K562 (cell line): ENCODE data around the gene PTPN9. TPM values are rescaled to one million over a fixed set of nuclear protein-coding genes. Genes with fewer than 3 reads are reported as not detected.

ENCODE experiments used
- CBFA2T3 ChIP-seq: fragments of 450-650 bp; IDR thresholded peaks from 2 replicates; pipeline ENCODE4 v1.6.1; 2017
- CREB1 ChIP-seq, 2 experiments: sonication (generic) in 1 of 2; formaldehyde crosslinking in 1 of 2; IDR thresholded peaks; 2 replicates each; pipeline versions ENCODE4 v1.6.1 to v1.8.0; 2012 to 2022; ENCODE audit warnings: inconsistent platforms in 1 of 2, mild to moderate bottlenecking in 1 of 2, missing genetic modification reagents in 1 of 2, moderate library complexity in 1 of 2
- CXXC5 ChIP-seq: fragments of 250-450 bp; sonication (Bioruptor Pico); IDR thresholded peaks from 2 replicates; pipeline ENCODE4 v1.8.0; 2022; ENCODE audit warnings: inconsistent platforms, mild to moderate bottlenecking, moderate library complexity
- ELK1 ChIP-seq: sonication (generic); formaldehyde crosslinking; IDR thresholded peaks from 2 replicates; pipeline ENCODE4 v1.8.1; 2022; ENCODE audit warnings: missing genetic modification reagents
- HES1 ChIP-seq: fragments of 450-650 bp; IDR thresholded peaks from 2 replicates; pipeline ENCODE4 v1.6.1; 2016; ENCODE audit warnings: low read depth, mild to moderate bottlenecking, moderate library complexity
- HLTF ChIP-seq: fragments of 450-650 bp; IDR thresholded peaks from 2 replicates; pipeline ENCODE4 v1.6.1; 2016
- NRF1 ChIP-seq, 2 experiments: fragments of 450-650 bp; IDR thresholded peaks in 1 of 2; conservative IDR thresholded peaks in 1 of 2; 2 replicates each; pipeline ENCODE4 v1.6.1; 2014; ENCODE audit warnings: mild to moderate bottlenecking in 2 of 2
- RUNX1 ChIP-seq: sonication (generic); IDR thresholded peaks from 2 replicates; pipeline ENCODE4 v1.6.1; 2016; ENCODE audit warnings: antibody characterized with exemption, low read depth
- SMARCE1 ChIP-seq: fragments of 450-650 bp; IDR thresholded peaks from 2 replicates; pipeline ENCODE4 v1.7.1; 2016; ENCODE audit warnings: mild to moderate bottlenecking
- SRSF1 ChIP-seq: fragments of 200-400 bp; formaldehyde crosslinking; IDR thresholded peaks from 2 replicates; pipeline ENCODE4 v1.6.1; 2017; ENCODE audit warnings: mild to moderate bottlenecking, low read depth, low read length, moderate library complexity
- ZHX1 ChIP-seq: fragments of 150-350 bp; conservative IDR thresholded peaks from 2 replicates; pipeline ENCODE4 v1.6.1; 2014; ENCODE audit warnings: low read length
- ZNF395 ChIP-seq: fragments of 200-800 bp; sonication (Bioruptor generic); IDR thresholded peaks from 2 replicates; pipeline ENCODE4 v1.6.1; 2017; ENCODE audit warnings: missing genetic modification characterization, missing compliant biosample characterization
- polyA plus RNA-seq, 8 experiments: library from polyadenylated mRNA; depleted of rRNA in 4 of 8; stranded (reverse) in 5 of 8; unstranded in 3 of 8; fragments of >200 nt; fragmentation: Nextera tagmentation in 2 of 8; fragmentation: Illumina TruSeq in 1 of 8; extraction: Ambion mirVana in 2 of 8; extraction: Trizol in 1 of 8; gene quantifications; 2 replicates each; pipeline versions ENCODE4 v1.2.1 to v1.2.3, GENCODE V29; 2011 to 2014; ENCODE audit warnings: inconsistent platforms in 1 of 8, missing spikeins in 1 of 8
- total RNA-seq, 7 experiments: library from RNA; depleted of rRNA in 6 of 7; stranded (reverse); fragments of >200 nt in 6 of 7; fragmentation: Illumina TruSeq in 2 of 7; extraction: Trizol in 2 of 7; gene quantifications; 2 replicates each; pipeline versions ENCODE4 v1.2.1 to v1.2.3, GENCODE V29; 2011 to 2021; ENCODE audit warnings: low replicate concordance in 1 of 7
- TF ChIP-seq, protein P1 (sequence below): sonication (generic); formaldehyde crosslinking; IDR thresholded peaks from 2 replicates; pipeline ENCODE4 v1.8.0; 2023; ENCODE audit warnings: missing genetic modification reagents, mild to moderate bottlenecking, borderline replicate concordance
- TF ChIP-seq, protein P2 (sequence below): fragments of 250-450 bp; sonication (Bioruptor Pico); IDR thresholded peaks from 2 replicates; pipeline ENCODE4 v1.8.0; 2021; ENCODE audit warnings: borderline replicate concordance, mild to moderate bottlenecking, moderate library complexity; ENCODE audit not compliant: poor library complexity, severe bottlenecking

The PTPN9 gene
- total and polyA plus RNA-seq, 9 of the 15 experiments (the other 6 are each of a cell fraction or from before 2014, with no cell fraction given), result 5.0 to 24.0 (median 14.2) TPM

- TF ChIP-seq ZNF395 (CRISPR knock-in tag), result no peak
- TF ChIP-seq, protein P1, sequence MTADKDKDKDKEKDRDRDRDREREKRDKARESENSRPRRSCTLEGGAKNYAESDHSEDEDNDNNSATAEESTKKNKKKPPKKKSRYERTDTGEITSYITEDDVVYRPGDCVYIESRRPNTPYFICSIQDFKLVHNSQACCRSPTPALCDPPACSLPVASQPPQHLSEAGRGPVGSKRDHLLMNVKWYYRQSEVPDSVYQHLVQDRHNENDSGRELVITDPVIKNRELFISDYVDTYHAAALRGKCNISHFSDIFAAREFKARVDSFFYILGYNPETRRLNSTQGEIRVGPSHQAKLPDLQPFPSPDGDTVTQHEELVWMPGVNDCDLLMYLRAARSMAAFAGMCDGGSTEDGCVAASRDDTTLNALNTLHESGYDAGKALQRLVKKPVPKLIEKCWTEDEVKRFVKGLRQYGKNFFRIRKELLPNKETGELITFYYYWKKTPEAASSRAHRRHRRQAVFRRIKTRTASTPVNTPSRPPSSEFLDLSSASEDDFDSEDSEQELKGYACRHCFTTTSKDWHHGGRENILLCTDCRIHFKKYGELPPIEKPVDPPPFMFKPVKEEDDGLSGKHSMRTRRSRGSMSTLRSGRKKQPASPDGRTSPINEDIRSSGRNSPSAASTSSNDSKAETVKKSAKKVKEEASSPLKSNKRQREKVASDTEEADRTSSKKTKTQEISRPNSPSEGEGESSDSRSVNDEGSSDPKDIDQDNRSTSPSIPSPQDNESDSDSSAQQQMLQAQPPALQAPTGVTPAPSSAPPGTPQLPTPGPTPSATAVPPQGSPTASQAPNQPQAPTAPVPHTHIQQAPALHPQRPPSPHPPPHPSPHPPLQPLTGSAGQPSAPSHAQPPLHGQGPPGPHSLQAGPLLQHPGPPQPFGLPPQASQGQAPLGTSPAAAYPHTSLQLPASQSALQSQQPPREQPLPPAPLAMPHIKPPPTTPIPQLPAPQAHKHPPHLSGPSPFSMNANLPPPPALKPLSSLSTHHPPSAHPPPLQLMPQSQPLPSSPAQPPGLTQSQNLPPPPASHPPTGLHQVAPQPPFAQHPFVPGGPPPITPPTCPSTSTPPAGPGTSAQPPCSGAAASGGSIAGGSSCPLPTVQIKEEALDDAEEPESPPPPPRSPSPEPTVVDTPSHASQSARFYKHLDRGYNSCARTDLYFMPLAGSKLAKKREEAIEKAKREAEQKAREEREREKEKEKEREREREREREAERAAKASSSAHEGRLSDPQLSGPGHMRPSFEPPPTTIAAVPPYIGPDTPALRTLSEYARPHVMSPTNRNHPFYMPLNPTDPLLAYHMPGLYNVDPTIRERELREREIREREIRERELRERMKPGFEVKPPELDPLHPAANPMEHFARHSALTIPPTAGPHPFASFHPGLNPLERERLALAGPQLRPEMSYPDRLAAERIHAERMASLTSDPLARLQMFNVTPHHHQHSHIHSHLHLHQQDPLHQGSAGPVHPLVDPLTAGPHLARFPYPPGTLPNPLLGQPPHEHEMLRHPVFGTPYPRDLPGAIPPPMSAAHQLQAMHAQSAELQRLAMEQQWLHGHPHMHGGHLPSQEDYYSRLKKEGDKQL (CRISPR knock-in tag), result no peak
- no peak for TF ChIP-seq SRSF1
- no peak for TF ChIP-seq CREB1 (IDR thresholded peaks at IDR 0.05)
- TF ChIP-seq CREB1 (CRISPR knock-in tag; IDR thresholded peaks at IDR 0.05), result no peak
- no peak for TF ChIP-seq ELK1 (CRISPR knock-in tag)
- no peak for TF ChIP-seq NRF1 (conservative IDR thresholded peaks at IDR 0.05 in 1 of 2, IDR thresholded peaks at IDR 0.05 in 1 of 2)
- TF ChIP-seq SMARCE1, result no peak
- TF ChIP-seq, protein P2, sequence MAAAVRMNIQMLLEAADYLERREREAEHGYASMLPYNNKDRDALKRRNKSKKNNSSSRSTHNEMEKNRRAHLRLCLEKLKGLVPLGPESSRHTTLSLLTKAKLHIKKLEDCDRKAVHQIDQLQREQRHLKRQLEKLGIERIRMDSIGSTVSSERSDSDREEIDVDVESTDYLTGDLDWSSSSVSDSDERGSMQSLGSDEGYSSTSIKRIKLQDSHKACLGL (CRISPR knock-in tag), result no peak
- no peak for TF ChIP-seq HLTF
- no peak for TF ChIP-seq ZHX1
- TF ChIP-seq RUNX1, result no peak
- peak; percentile 54 for TF ChIP-seq CBFA2T3
- TF ChIP-seq CXXC5 (CRISPR knock-in tag), result no peak
- TF ChIP-seq HES1, result no peak
Observed at GRCh38 chr15:75565062-75565970, 13.8 kb downstream of the PTPN9 start (continued).
